ENCODE measurements around the gene MGAT4D.
"Not testable (repeated sequence)": the region's sequence is repeated elsewhere in the genome, so short reads cannot be mapped to it uniquely, and the experiment has no call there.

Gene MGAT4D

GRCh38 chr4:140497747-140498636 lies at the start of gene MGAT4D:
Gene MGAT4D (minus strand): TSS chr4:140498293. CDS start chr4:140498222, 71 bp downstream.
- Histone ChIP-seq H3K9me3 (no peaks in the 10 kb centered on the region), H3K4me1 (no peaks in the 10 kb centered on the region), H3K36me3 (replicated peaks) (no peaks in the 10 kb centered on the region), H3K27me3 (ENCODE audit: low read depth) (peaks cover 4% of the 10 kb centered on the region; the same call in 1 of the 2 replicates), H3K4me3 (no peak within 1 kb of the TSS)
- in situ Hi-C loops (cut with MboI; ENCODE audit: low sequenced_read_pairs): no loop called here
- peak in 1 of 2 experiments; percentile 13 for DNase-seq (ENCODE audit: low spot score in 2 of 2)

GRCh38 chr4:140533951-140534480 lies 35.9 kb upstream of the MGAT4D start:
- in situ Hi-C loops (cut with MboI; ENCODE audit: low sequenced_read_pairs): no loop called here
- Histone ChIP-seq H3K9me3 (no peaks in the 10 kb centered on the region), H3K4me3 (no peak overlapping the region), H3K27me3 (ENCODE audit: low read depth) (no peaks in the 10 kb centered on the region), H3K36me3 (replicated peaks) (peaks cover 6% of the 10 kb centered on the region; the same call in 1 of the 2 replicates), H3K4me1 (no peaks in the 10 kb centered on the region)
- DNase-seq (ENCODE audit: low spot score in 2 of 2): no peak

GRCh38 chr4:140529434-140529833 lies 31.3 kb upstream of the MGAT4D start:
- no peak for DNase-seq (ENCODE audit: low spot score in 2 of 2)
- Histone ChIP-seq H3K9me3 (no peaks in the 10 kb centered on the region), H3K36me3 (replicated peaks) (peaks cover 7% of the 10 kb centered on the region), H3K4me3 (no peak overlapping the region), H3K4me1 (peaks cover 8% of the 10 kb centered on the region), H3K27me3 (ENCODE audit: low read depth) (no peaks in the 10 kb centered on the region)
- in situ Hi-C loops (cut with MboI; ENCODE audit: low sequenced_read_pairs): no loop called here

- H3K4me1 ChIP-seq: peaks cover 11% of the 10 kb centered on the region
- in situ Hi-C loops (cut with MboI; ENCODE audit: low sequenced_read_pairs): no loop called here
- H3K4me3 ChIP-seq: peak within 1 kb of the TSS; percentile 59
- no peaks in the 10 kb centered on the region for H3K27me3 ChIP-seq (ENCODE audit: low read depth)
- peak; percentile 96 to 99 for DNase-seq (ENCODE audit: low spot score in 2 of 2)
- no peaks in the 10 kb centered on the region for H3K9me3 ChIP-seq
- H3K36me3 ChIP-seq (replicated peaks): peaks cover 7% of the 10 kb centered on the region; the same call in 1 of the 2 replicates
Observed at GRCh38 chr4:140523857-140524742, 26.0 kb upstream of the MGAT4D start, which contains the start of gene ELMOD2. Gene ELMOD2 (plus strand): TSS chr4:140524168. CDS start chr4:140525429, 1,261 bp downstream.

GRCh38 chr4:140523370-140523856 lies 25.3 kb upstream of the MGAT4D start:
- Histone ChIP-seq H3K4me3 (peak overlapping the region; percentile 59), H3K36me3 (replicated peaks) (peaks cover 7% of the 10 kb centered on the region; the same call in 1 of the 2 replicates), H3K4me1 (peaks cover 11% of the 10 kb centered on the region), H3K27me3 (ENCODE audit: low read depth) (no peaks in the 10 kb centered on the region), H3K9me3 (no peaks in the 10 kb centered on the region)
- in situ Hi-C loops (cut with MboI; ENCODE audit: low sequenced_read_pairs): no loop called here
- no peak for DNase-seq (ENCODE audit: low spot score in 2 of 2)

GRCh38 chr4:140515423-140515822 lies 17.3 kb upstream of the MGAT4D start:
- DNase-seq (ENCODE audit: low spot score in 2 of 2): peak in 1 of 2 experiments; percentile 10
- Histone ChIP-seq H3K4me3 (no peak overlapping the region), H3K9me3 (no peaks in the 10 kb centered on the region), H3K36me3 (replicated peaks) (no peaks in the 10 kb centered on the region), H3K4me1 (peaks cover 2% of the 10 kb centered on the region; the same call in 1 of the 2 replicates), H3K27me3 (ENCODE audit: low read depth) (peaks cover 2% of the 10 kb centered on the region; the same call in 1 of the 2 replicates)
- in situ Hi-C loops (cut with MboI; ENCODE audit: low sequenced_read_pairs): no loop called here

- in situ Hi-C loops (cut with MboI; ENCODE audit: low sequenced_read_pairs); H3K36me3 ChIP-seq (replicated peaks); H3K9me3 ChIP-seq; H3K27me3 ChIP-seq (ENCODE audit: low read depth); H3K4me3 ChIP-seq; DNase-seq (ENCODE audit: low spot score in 2 of 2); H3K4me1 ChIP-seq: not testable (repeated sequence)
Observed at GRCh38 chr4:140513765-140514164, 15.7 kb upstream of the MGAT4D start.

GRCh38 chr4:140504261-140504660 lies 6.2 kb upstream of the MGAT4D start:
- Histone ChIP-seq H3K27me3 (ENCODE audit: low read depth) (peaks cover 9% of the 10 kb centered on the region), H3K4me3 (no peak overlapping the region), H3K36me3 (replicated peaks) (no peaks in the 10 kb centered on the region), H3K9me3 (no peaks in the 10 kb centered on the region), H3K4me1 (no peaks in the 10 kb centered on the region)
- DNase-seq (ENCODE audit: low spot score in 2 of 2): no peak
- in situ Hi-C loops (cut with MboI; ENCODE audit: low sequenced_read_pairs): no loop called here

GRCh38 chr4:140499391-140499790 lies 1.3 kb upstream of the MGAT4D start:
- peaks cover 4% of the 10 kb centered on the region; the same call in 1 of the 2 replicates for H3K27me3 ChIP-seq (ENCODE audit: low read depth)
- no peak for DNase-seq (ENCODE audit: low spot score in 2 of 2)

GRCh38 chr4:140497405-140497746 lies 717 bp downstream of the MGAT4D start:
- no peak overlapping the region for H3K4me3 ChIP-seq
- in situ Hi-C loops (cut with MboI; ENCODE audit: low sequenced_read_pairs): no loop called here
- H3K36me3 ChIP-seq (replicated peaks): no peaks in the 10 kb centered on the region
- DNase-seq (ENCODE audit: low spot score in 2 of 2): no peak
- no peaks in the 10 kb centered on the region for H3K9me3 ChIP-seq
- H3K4me1 ChIP-seq: no peaks in the 10 kb centered on the region
- peaks cover 4% of the 10 kb centered on the region; the same call in 1 of the 2 replicates for H3K27me3 ChIP-seq (ENCODE audit: low read depth)

More at GRCh38 chr4:140499391-140499790, 1.3 kb upstream of the MGAT4D start:
- no peaks in the 10 kb centered on the region for H3K9me3 ChIP-seq
- in situ Hi-C loops (cut with MboI; ENCODE audit: low sequenced_read_pairs): no loop called here
- H3K4me3 ChIP-seq: no peak overlapping the region
- no peaks in the 10 kb centered on the region for H3K4me1 ChIP-seq
- H3K36me3 ChIP-seq (replicated peaks): no peaks in the 10 kb centered on the region

GRCh38 chr4:140485939-140486338 lies 12.2 kb downstream of the MGAT4D start:
- Histone ChIP-seq H3K36me3 (replicated peaks) (no peaks in the 10 kb centered on the region), H3K9me3 (no peaks in the 10 kb centered on the region), H3K27me3 (ENCODE audit: low read depth) (peaks cover 3% of the 10 kb centered on the region; the same call in 1 of the 2 replicates), H3K4me3 (no peak overlapping the region), H3K4me1 (no peaks in the 10 kb centered on the region; the same call in 1 of the 2 replicates)
- DNase-seq (ENCODE audit: low spot score in 2 of 2): no peak
- in situ Hi-C loops (cut with MboI; ENCODE audit: low sequenced_read_pairs): no loop called here

GRCh38 chr4:140483445-140483844 lies 14.6 kb downstream of the MGAT4D start:
- no peaks in the 10 kb centered on the region for H3K9me3 ChIP-seq
- no peaks in the 10 kb centered on the region for H3K36me3 ChIP-seq (replicated peaks)
- no peak for DNase-seq (ENCODE audit: low spot score in 2 of 2)
- no peaks in the 10 kb centered on the region; the same call in 1 of the 2 replicates for H3K4me1 ChIP-seq
- no peak overlapping the region for H3K4me3 ChIP-seq
- no peaks in the 10 kb centered on the region for H3K27me3 ChIP-seq (ENCODE audit: low read depth)
- in situ Hi-C loops (cut with MboI; ENCODE audit: low sequenced_read_pairs): no loop called here

- DNase-seq (ENCODE audit: low spot score in 2 of 2): no peak
- in situ Hi-C loops (cut with MboI; ENCODE audit: low sequenced_read_pairs): no loop called here
- H3K4me3 ChIP-seq: no peak overlapping the region
- 0 out of 2 replicates have a peak, but pooled peaks cover 2% of the 10 kb centered on the region for H3K4me1 ChIP-seq
- peaks cover 19% of the 10 kb centered on the region for H3K27me3 ChIP-seq (ENCODE audit: low read depth)
- H3K9me3 ChIP-seq: no peaks in the 10 kb centered on the region
- H3K36me3 ChIP-seq (replicated peaks): no peaks in the 10 kb centered on the region
Observed at GRCh38 chr4:140472156-140472555, 25.9 kb downstream of the MGAT4D start.

Data from HAP-1 (cell line).